Kasumi-1 (cell line): Measurements from ENCODE around the gene APOC1.
A peak's percentile ranks its signal among the peaks of the same experiment; 100 is the strongest.

ENCODE experiments used
- DNase-seq, 2 experiments: peaks; one replicate each; lab custom pipeline; 2025; lab: John Stamatoyannopoulos, UW

Gene APOC1

GRCh38 chr19:44955505-44956439 lies 41.4 kb downstream of the APOC1 start:
- peak in 1 of 2 experiments; percentile 15 for DNase-seq

GRCh38 chr19:44957526-44957925 lies 43.1 kb downstream of the APOC1 start:
- no peak for DNase-seq

DNA sequence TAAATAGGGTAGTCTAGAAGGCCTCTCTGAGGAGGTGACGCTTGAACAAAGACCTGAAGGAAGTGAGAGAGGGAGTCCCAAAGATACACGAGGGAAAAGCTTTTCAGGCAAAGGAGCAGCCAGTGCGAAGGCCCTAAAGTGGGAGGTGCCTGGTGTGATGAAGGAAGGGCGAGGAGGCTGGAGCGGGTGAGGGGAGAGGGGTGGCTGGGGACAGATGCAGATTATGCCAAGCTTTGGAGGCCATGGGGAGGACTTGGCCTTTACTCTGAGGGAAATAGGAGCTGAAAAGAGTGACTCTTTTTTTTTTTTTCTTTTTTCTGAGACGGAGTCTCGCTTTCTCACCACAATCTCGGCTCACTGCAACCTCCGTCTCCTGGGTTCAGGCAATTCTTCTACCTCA lies 43.7 kb downstream of the APOC1 start:
- no peak for DNase-seq

DNA sequence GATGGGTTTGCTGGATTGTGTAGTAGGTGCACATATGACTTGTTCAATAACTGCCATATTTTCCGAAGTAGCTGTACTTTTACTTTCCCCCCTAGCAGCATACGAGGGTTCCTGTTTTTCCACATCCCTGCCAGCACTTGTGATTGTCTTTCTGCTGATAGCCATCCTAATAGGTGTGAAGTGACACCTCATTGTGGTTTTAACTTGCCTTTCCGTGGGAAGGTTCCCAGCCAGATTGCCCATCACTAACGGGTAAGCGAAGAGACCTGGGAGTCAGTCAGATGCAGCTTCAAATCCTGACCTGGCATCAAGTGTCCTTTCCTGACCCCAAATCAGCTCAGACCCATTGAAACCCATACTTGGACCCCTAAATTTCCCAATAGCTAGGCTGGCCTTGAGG lies 45.3 kb downstream of the APOC1 start:
- no peak for DNase-seq

DNA sequence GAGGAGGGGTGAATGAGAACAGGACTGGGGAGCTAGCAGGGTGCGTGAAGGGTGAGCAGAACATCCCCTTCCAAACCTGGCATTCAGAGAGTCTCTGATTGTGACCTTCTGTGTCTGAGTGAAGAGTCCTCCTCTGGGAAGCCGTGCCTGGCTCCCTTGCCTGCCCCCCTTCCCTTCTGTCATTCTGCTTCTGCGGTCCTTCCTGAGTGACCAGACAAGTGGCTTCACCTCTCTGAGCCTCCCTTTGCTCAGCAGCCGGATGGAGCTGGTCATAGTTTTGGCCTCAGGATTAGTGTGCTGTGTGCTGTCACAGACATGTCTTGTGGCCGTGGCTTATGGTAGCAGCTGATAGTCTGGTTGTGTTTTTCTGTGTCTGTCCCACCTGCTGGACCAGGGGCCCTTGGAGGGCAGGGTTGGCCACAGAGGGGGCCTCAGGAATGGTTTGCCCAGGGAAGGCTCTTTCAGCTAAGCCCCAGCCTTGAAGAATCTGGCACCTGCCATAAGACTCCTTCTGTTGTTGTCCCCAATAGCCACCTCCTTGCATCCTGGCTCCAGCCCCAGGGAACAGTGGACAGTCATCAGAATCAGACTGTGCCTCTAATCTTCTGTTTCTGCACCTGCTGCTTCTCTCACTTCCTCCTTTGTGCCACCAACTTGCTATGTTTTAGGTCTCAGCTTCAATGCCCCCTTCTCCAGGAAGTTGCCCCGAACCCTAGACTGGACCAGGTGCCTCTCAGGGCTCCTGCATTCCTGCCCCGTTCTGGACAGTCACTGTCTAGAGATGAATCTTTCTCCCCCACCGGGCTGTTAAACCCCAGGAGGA lies 46.7 kb downstream of the APOC1 start:
- no peak for DNase-seq

DNA sequence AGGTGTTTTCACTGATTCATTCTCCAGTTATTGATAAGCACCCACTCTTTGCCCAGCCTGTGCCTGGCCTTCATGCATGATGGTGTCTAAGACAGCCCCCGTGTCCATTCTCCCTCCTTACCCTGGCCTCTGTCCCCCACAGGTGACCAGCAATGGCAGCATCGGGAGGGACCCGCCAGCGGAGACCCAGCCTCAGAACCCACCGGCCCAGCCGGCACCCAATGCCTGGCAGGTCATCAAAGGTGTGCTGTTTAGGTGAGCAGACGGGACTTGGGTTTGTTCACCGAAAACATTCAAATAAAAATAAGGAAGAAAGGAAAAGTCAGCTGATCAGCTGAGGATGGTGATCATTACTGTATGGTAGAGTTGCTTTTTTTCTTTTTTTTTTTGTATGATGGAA lies 47.4 kb downstream of the APOC1 start:
- DNase-seq: no peak

DNA sequence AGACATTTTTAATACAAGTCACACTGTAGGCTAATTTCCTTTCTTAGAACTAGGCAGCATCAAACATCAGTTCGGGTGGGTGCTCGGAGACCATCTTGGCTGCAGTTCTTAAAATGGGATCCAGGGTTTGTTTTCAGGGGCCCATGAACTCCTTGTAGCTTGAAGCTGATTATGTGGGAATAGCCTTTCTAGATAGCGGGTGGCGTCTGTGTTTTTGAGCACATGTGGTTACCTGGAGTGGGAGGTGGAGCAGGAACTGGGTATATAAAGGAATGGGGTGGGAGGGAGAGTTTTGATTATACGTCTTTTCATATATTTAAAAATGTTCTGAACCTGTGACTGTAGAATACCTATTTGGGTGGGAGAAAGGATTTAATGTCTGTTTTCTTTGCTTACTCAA lies 53.7 kb downstream of the APOC1 start:
- DNase-seq: no peak

- no peak for DNase-seq
Observed at GRCh38 chr19:44968670-44969069, 54.3 kb downstream of the APOC1 start.
